Heart left ventricle (tissue), 16 donors: ENCODE measurements around the gene LSM8. TPM values are rescaled to one million over a fixed set of nuclear protein-coding genes. Genes with fewer than 3 reads are reported as not detected.

Experiments used
- ATAC-seq, 4 donors: fragments of 200-7000 bp; cut with Tn5 transposase; one replicate each; pipeline ENCODE4 v1.9.1; 2020 to 2022; ENCODE audit warnings: moderate library complexity in 4 of 4, mild to moderate bottlenecking in 3 of 4, moderate number of reproducible peaks in 1 of 4
- DNase-seq, 5 donors: peaks; one replicate each; pipeline ENCODE4 v3.0.0-alpha.2; 2020
- H3K27ac ChIP-seq, 12 donors: fragments of 200-600 bp; sonication (generic) in 4 of 12; one replicate each; pipeline versions ENCODE4 v1.5.0 to v1.8.0; 2016 to 2022; ENCODE audit warnings: mild to moderate bottlenecking in 2 of 12
- H3K27me3 ChIP-seq, 9 donors: fragments of 200-600 bp; sonication (generic) in 2 of 9; one replicate each; pipeline versions ENCODE4 v1.5.1 to v1.8.0; 2016 to 2022; ENCODE audit warnings: mild to moderate bottlenecking in 3 of 9
- H3K36me3 ChIP-seq, 9 donors: fragments of 200-600 bp; sonication (generic) in 2 of 9; one replicate each; pipeline versions ENCODE4 v1.5.0 to v1.8.0; 2018 to 2022; ENCODE audit warnings: mild to moderate bottlenecking in 2 of 9
- H3K4me1 ChIP-seq, 12 donors: fragments of 200-600 bp; sonication (generic) in 4 of 12; one replicate each; pipeline versions ENCODE4 v1.5.0 to v1.8.0; 2016 to 2022; ENCODE audit warnings: mild to moderate bottlenecking in 3 of 12
- H3K4me3 ChIP-seq, 12 donors: fragments of 200-600 bp; sonication (generic) in 4 of 12; one replicate each; pipeline versions ENCODE4 v1.5.0 to v1.8.0; 2017 to 2022; ENCODE audit warnings: mild to moderate bottlenecking in 9 of 12, moderate library complexity in 4 of 12
- H3K9me3 ChIP-seq, 12 donors: fragments of 200-600 bp; sonication (generic) in 4 of 12; one replicate each; pipeline versions ENCODE4 v1.5.0 to v1.8.0; 2016 to 2022; ENCODE audit warnings: mild to moderate bottlenecking in 1 of 12
- POLR2A ChIP-seq, 2 donors: fragments of 450-650 bp; IDR thresholded peaks; one replicate each; pipeline ENCODE4 v1.6.1; 2017; ENCODE audit warnings: antibody characterized with exemption in 2 of 2, mild to moderate bottlenecking in 2 of 2, moderate library complexity in 2 of 2
- WGBS, 4 donors: extraction: QIAGEN DNeasy Blood & Tissue Kit in 2 of 4; methylation state at CpG; one replicate each; pipeline versions ENCODE4 v1.1.5 to v1.1.7; 2013 to 2018; 5-methylcytosine and 5-hydroxymethylcytosine counted together
- intact Hi-C, 10 donors: fragments of 100-400 bp; cut with DNase I; formaldehyde crosslinking; loops; one replicate each; pipeline versions ENCODE4 v1.11.1 to v1.14.2; 2022
- polyA plus RNA-seq, 2 donors: library from polyadenylated mRNA; stranded (reverse); fragments of 200-250 nt; gene quantifications; one replicate each; pipeline ENCODE4 v1.2.3, GENCODE V29; 2013
- total RNA-seq, 9 donors: library from RNA; depleted of rRNA in 2 of 9; stranded (reverse); fragments of >200 nt in 2 of 9; fragmentation: NEBNext Ultra II Directional in 3 of 9; extraction: Animal tissue kit (Norgen Biotek cat#: 25700) in 3 of 9; gene quantifications; one replicate each; pipeline versions ENCODE4 v1.1.0 to v1.2.4, GENCODE V29; 2016 to 2023
- TF ChIP-seq, protein P1 (sequence below), 12 donors: fragments of 200-600 bp; sonication (generic) in 4 of 12; IDR thresholded peaks; one replicate each; pipeline versions ENCODE4 v1.5.0 to v1.8.0; 2018 to 2022; ENCODE audit warnings: antibody characterized with exemption in 12 of 12, mild to moderate bottlenecking in 5 of 12
- donor health status: ischemic (EF 13 %, LVEDD 7.1; RV severe dilation, severe dysfunction).
- donor health status: healthy with polysubstance abuse.
- donor health status: DM: no; HTN: yes; CAD: no.
- donor health status: DM: no; HTN: no; CAD: no.
- donor health status: ischemic (EF 25% LVEDD 6.9; RV normal size, moderate dysfunction).
- donor health status: ischemic (EF 25% LVEDD 5.7; RV mildly dilated, moderate dysfunction).
- donor health status: healthy.
- donor health status: DM: yes; HTN: yes; CAD: no.
- donor health status: ischemic (EF 35%, LVEDD 5.7; RV mildly dilated, moderate dysfunction).
- donor health status: nonischemic (EF 11% LVEDD 7.7; RV severe dilation, severe dysfunction).
- donor health status: DM: yes; HTN: yes; CAD: no.
- donor health status: PGD.
- donor health status: ischemic (EF 29% LVEDD 5.4; RV normal size, mild dysfunction).
- donor health status: nonischemic (EF 23%, LVEDD 6.1; RV moderate dilation, normal function).

LSM8 gene
- total and polyA plus RNA-seq, 11 donors: 13.1 to 23.2 (median 17.2) TPM

DNA sequence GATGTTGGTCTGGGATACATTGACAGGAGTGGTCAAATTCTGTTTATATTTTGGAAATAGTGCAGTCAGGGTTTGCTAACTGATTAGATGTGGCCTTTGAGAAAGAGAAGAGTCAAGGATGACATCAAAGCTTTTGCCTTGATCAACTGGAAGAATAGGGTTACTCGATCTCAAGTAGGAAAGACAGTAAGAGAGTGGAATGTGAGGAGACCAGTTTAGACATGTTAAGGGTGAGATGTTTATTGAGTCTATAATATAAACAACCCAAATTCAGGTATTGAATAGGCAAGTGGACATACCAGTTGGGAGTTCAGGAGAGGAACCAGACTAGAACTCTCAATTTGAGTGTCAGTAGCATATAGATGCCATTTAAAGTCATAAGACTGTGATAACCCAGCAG lies 38.6 kb downstream of the LSM8 start:
- peaks cover 0 to 10% (median 0%) of the 10 kb centered on the region in 9 donors for H3K27me3 ChIP-seq
- no peak for ATAC-seq
- intact Hi-C loops: no loop called here
- no peak for DNase-seq
- no peak overlapping the region for H3K4me3 ChIP-seq
- no peaks in the 10 kb centered on the region for H3K36me3 ChIP-seq
- no peaks in the 10 kb centered on the region for H3K4me1 ChIP-seq
- WGBS, 4 donors: 78 to 85% (median 84%) methylated on average over 1 of the region's 1 CpG
- TF ChIP-seq, protein P1, sequence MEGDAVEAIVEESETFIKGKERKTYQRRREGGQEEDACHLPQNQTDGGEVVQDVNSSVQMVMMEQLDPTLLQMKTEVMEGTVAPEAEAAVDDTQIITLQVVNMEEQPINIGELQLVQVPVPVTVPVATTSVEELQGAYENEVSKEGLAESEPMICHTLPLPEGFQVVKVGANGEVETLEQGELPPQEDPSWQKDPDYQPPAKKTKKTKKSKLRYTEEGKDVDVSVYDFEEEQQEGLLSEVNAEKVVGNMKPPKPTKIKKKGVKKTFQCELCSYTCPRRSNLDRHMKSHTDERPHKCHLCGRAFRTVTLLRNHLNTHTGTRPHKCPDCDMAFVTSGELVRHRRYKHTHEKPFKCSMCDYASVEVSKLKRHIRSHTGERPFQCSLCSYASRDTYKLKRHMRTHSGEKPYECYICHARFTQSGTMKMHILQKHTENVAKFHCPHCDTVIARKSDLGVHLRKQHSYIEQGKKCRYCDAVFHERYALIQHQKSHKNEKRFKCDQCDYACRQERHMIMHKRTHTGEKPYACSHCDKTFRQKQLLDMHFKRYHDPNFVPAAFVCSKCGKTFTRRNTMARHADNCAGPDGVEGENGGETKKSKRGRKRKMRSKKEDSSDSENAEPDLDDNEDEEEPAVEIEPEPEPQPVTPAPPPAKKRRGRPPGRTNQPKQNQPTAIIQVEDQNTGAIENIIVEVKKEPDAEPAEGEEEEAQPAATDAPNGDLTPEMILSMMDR (IDR thresholded peaks at IDR 0.05): no peak
- TF ChIP-seq POLR2A (IDR thresholded peaks at IDR 0.05): no peak
- no peak overlapping the region for H3K27ac ChIP-seq
- H3K9me3 ChIP-seq: no peaks in the 10 kb centered on the region

DNA sequence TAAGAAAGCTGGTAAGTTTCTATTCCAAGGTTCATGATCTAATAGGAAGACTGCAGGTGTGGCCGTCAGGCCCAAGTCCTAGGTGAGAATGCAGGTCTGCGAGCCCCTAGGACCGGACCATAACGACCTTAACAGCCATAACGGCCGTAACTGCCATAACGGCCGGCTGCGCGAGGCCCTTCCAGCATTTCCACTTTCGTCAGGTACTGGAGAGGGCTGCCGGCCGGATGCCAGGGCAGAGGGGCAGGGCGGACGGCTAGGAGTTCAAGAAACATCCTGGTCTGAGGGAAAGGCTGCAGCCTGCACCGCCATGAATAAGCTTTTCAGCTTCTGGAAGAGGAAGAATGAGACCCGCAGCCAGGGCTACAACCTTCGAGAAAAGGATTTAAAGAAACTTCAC lies 40.6 kb downstream of the LSM8 start, which contains the start of gene ANKRD7:
ANKRD7 (plus strand) TSS at position 184 of the 400 bp plus-strand sequence; CDS start at position 311, 127 bp downstream.
- Histone ChIP-seq H3K27ac (no peak within 1 kb of the TSS), H3K27me3 (peaks cover 0 to 10% (median 0%) of the 10 kb centered on the region in 9 donors), H3K9me3 (no peaks in the 10 kb centered on the region), H3K36me3 (no peaks in the 10 kb centered on the region), H3K4me1 (no peaks in the 10 kb centered on the region), H3K4me3 (no peak within 1 kb of the TSS)
- 92 to 93% (median 92%) methylated on average over 18 of the region's 18 CpGs for WGBS, 4 donors
- no peak for ATAC-seq
- no peak for TF ChIP-seq POLR2A (IDR thresholded peaks at IDR 0.05)
- TF ChIP-seq, protein P1 (IDR thresholded peaks at IDR 0.05): no peak
- no peak for DNase-seq
- intact Hi-C loops: no loop called here

DNA sequence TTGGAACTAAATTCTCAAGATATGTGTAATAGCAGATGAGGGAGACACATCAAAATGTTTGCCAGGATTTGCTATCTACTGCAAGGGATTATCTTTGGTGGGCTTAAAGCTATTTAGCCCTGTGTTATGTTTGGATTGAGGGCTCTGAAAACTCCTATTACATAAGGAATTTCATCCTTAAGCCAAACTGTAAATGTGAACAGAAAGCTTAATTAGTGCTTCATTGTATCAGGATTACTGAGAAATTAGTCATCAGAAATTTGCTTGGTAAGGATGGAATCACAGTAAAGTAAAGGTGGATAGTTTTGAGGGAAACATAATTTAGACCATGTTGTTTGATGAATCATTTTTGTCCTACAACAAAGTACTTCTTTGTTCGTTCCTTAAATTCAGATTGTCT lies 48.9 kb downstream of the LSM8 start:
- ATAC-seq: no peak
- Histone ChIP-seq H3K27ac (no peak overlapping the region), H3K4me1 (no peaks in the 10 kb centered on the region), H3K4me3 (no peak overlapping the region), H3K27me3 (no peaks in the 10 kb centered on the region), H3K9me3 (no peaks in the 10 kb centered on the region), H3K36me3 (no peaks in the 10 kb centered on the region)
- DNase-seq: no peak
- intact Hi-C loops: no loop called here
- TF ChIP-seq, protein P1 (IDR thresholded peaks at IDR 0.05): no peak
- TF ChIP-seq POLR2A (IDR thresholded peaks at IDR 0.05): no peak
- WGBS, 4 donors: 83 to 93% (median 87%) methylated on average over 1 of the region's 1 CpG

DNA sequence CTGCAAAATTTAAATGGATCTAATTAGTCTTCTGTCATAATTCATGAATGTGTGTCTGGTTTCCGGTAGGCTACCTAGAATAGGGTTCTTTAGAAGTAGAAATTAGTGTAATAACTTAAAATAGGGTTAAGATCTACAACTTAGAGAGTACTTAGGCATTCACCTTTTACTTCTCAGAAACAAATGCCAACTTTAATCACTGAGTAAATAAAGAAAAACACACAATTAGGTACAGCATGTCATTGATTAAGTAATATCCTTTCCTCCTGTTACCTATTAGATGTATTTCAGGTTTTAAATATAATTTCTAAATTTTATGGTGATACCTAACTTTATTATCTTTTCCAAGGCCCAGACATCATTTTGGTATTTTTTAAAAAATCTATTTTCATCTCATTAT lies 49.8 kb downstream of the LSM8 start:
- Histone ChIP-seq H3K4me1 (no peaks in the 10 kb centered on the region), H3K36me3 (no peaks in the 10 kb centered on the region), H3K27ac (no peak overlapping the region), H3K4me3 (no peak overlapping the region), H3K27me3 (no peaks in the 10 kb centered on the region), H3K9me3 (no peaks in the 10 kb centered on the region)
- WGBS, 4 donors: 80 to 97% (median 88%) methylated on average over 1 of the region's 1 CpG
- no peak for DNase-seq
- ATAC-seq: no peak
- intact Hi-C loops: no loop called here
- no peak for TF ChIP-seq POLR2A (IDR thresholded peaks at IDR 0.05)
- TF ChIP-seq, protein P1 (IDR thresholded peaks at IDR 0.05): no peak
